Measurements from ENCODE around the gene TGFBR3.

Gene TGFBR3

DNA sequence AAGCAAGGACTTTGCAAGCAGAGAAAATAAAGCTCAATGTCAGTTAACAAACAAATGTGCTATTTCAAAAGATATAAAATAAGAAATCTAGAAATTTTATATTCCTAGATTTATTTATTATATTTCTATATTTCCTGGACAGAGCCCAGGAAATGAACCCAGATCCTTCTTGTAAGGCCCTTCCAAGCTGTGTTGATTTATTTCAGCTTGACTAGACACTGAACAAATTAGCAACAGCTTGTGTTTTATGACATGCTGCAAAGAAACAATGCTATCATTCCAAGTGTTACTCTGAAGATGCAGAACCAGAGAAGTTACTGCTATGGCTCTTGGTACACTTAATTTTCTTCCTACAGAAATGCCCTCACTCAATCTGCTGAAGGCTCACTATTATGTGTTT lies 6.2 kb downstream of the TGFBR3 start:
- Histone ChIP-seq H3K4me3 (ENCODE audit: low read depth, low read length) (no peak overlapping the region), H3K27me3 (ENCODE audit: control insufficient read depth, insufficient read depth, low read length) (peaks cover 15% of the 10 kb centered on the region), H3K4me1 (ENCODE audit: control insufficient read depth, insufficient read depth, low read length) (peaks cover 3% of the 10 kb centered on the region), H3K36me3 (ENCODE audit: control insufficient read depth, insufficient read depth, low read length) (no peaks in the 10 kb centered on the region), H3K9me3 (ENCODE audit: control insufficient read depth, insufficient read depth, low read length) (no peaks in the 10 kb centered on the region), H3K9ac (ENCODE audit: low read depth, low read length) (no peak overlapping the region)

DNA sequence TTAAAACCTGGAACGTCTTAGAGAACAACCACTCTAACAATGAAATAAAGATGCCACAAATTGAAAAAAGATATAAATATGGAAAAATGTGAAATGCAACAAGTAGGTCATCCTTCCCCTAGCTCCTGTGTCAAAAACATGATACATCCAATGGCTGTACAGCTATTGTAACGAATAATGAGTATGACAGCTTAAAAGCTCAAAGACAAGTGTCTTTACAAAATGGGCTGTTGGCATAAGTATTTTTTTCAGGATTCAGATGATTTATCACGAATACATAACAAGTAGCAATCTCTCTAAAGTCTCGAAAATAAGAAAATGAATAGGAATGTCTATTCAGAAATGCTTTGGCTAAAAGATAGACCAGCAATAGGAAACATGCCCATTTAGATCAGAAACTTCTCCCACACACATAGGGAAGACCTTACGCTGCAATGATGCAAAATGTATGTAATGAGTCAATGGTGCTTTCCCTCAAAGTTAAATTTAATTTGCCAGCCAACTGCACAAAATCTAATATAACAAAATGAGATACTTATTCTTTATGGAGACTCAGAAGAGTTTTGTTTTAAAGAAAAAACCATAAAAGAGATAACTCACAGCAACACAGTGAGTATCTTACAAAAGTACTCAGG lies 8.3 kb downstream of the TGFBR3 start:
- no peaks in the 10 kb centered on the region for H3K4me1 ChIP-seq (ENCODE audit: control insufficient read depth, insufficient read depth, low read length)
- H3K4me3 ChIP-seq (ENCODE audit: low read depth, low read length) = no peak overlapping the region
- H3K9me3 ChIP-seq (ENCODE audit: control insufficient read depth, insufficient read depth, low read length) = no peaks in the 10 kb centered on the region
- H3K36me3 ChIP-seq (ENCODE audit: control insufficient read depth, insufficient read depth, low read length) = no peaks in the 10 kb centered on the region
- H3K9ac ChIP-seq (ENCODE audit: low read depth, low read length) = no peak overlapping the region
- H3K27me3 ChIP-seq (ENCODE audit: control insufficient read depth, insufficient read depth, low read length) = no peaks in the 10 kb centered on the region

DNA sequence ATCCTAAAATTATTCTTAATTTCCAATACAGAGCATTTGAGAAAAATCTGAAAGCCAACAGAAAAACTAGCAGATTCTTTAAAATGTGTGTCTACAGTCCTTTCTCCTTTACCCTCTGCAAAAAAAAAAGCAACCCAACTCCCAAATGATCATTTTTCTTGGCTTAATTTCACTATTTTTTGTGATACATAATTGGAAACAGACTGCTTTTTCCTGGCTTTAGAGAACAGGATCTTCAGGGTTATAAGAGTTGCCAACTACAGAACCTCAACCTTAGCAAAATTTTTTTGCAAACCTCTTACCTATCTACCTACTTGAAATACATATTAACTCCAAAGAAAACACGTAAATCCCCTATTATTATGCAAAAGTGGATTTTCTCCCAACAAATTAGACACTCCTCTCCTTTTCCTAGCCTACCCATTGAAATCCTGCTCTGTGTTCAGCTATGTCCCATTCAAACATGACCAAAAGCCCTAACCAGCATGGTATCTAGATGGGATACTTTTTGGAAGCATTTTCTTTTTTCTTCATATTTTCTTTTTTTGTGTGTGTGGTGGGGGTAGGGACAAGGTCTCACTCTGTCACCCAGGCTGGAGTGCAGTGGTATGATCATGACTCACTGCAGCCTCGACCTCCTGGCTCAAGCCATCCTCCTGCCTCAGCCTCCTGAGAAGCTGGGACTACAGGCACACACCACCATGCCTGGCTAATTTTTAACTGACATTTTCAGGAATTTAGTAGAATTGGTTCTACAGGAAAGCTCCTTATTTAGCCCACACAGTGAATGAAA lies 9.0 kb downstream of the TGFBR3 start:
- no peak overlapping the region for H3K4me3 ChIP-seq (ENCODE audit: low read depth, low read length)
- H3K36me3 ChIP-seq (ENCODE audit: control insufficient read depth, insufficient read depth, low read length) = no peaks in the 10 kb centered on the region
- no peaks in the 10 kb centered on the region for H3K9me3 ChIP-seq (ENCODE audit: control insufficient read depth, insufficient read depth, low read length)
- no peak overlapping the region for H3K9ac ChIP-seq (ENCODE audit: low read depth, low read length)
- no peaks in the 10 kb centered on the region for H3K27me3 ChIP-seq (ENCODE audit: control insufficient read depth, insufficient read depth, low read length)
- peaks cover 2% of the 10 kb centered on the region for H3K4me1 ChIP-seq (ENCODE audit: control insufficient read depth, insufficient read depth, low read length)

DNA sequence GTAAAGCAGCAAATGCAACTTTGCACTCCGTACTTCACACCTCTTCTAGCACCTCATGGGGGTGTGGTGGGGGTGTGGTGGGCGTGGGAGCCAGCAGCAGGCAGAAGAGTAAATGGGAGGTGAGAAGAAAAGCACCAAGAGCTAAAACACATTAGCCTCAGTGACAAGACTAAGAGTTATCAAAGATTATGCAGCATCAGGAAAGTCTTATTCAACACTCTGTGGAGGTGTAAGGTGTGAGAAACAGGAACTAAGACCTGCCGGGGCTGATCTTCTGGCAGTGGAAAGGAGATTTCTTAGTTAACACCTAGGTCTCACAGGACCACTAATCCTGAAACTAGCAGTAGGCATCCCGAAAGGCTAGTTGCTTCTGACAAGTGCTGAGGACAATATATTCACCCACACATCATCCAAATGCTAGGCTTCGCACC lies 9.9 kb downstream of the TGFBR3 start:
- no peak overlapping the region for H3K9ac ChIP-seq (ENCODE audit: low read depth, low read length)
- H3K9me3 ChIP-seq (ENCODE audit: control insufficient read depth, insufficient read depth, low read length) = no peaks in the 10 kb centered on the region
- peaks cover 2% of the 10 kb centered on the region for H3K4me1 ChIP-seq (ENCODE audit: control insufficient read depth, insufficient read depth, low read length)
- no peaks in the 10 kb centered on the region for H3K27me3 ChIP-seq (ENCODE audit: control insufficient read depth, insufficient read depth, low read length)
- no peak overlapping the region for H3K4me3 ChIP-seq (ENCODE audit: low read depth, low read length)
- no peaks in the 10 kb centered on the region for H3K36me3 ChIP-seq (ENCODE audit: control insufficient read depth, insufficient read depth, low read length)

DNA sequence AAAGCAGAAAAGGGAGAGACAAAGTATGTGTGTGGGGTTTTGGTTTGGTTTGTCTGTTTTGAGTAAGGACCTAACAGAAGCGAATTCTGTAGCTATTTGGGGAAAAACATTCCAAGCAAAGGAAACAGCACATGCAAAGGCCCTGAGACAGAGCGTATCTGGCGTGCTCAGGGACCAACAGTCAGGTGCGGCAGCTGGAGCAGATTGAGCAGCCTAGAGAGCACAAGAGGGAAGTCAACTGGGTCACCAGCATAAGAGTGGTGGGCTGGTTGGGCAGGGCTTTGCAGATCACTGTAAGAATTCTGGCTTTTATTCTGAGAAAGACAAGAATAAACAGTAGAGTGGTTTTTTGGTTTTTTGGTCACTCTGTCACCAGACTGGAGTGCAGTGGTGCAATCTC lies 11.8 kb downstream of the TGFBR3 start:
- no peak overlapping the region for H3K4me3 ChIP-seq (ENCODE audit: low read depth, low read length)
- no peaks in the 10 kb centered on the region for H3K27me3 ChIP-seq (ENCODE audit: control insufficient read depth, insufficient read depth, low read length)
- H3K4me1 ChIP-seq (ENCODE audit: control insufficient read depth, insufficient read depth, low read length) = peaks cover 2% of the 10 kb centered on the region
- no peaks in the 10 kb centered on the region for H3K9me3 ChIP-seq (ENCODE audit: control insufficient read depth, insufficient read depth, low read length)
- H3K36me3 ChIP-seq (ENCODE audit: control insufficient read depth, insufficient read depth, low read length) = no peaks in the 10 kb centered on the region
- no peak overlapping the region for H3K9ac ChIP-seq (ENCODE audit: low read depth, low read length)

DNA sequence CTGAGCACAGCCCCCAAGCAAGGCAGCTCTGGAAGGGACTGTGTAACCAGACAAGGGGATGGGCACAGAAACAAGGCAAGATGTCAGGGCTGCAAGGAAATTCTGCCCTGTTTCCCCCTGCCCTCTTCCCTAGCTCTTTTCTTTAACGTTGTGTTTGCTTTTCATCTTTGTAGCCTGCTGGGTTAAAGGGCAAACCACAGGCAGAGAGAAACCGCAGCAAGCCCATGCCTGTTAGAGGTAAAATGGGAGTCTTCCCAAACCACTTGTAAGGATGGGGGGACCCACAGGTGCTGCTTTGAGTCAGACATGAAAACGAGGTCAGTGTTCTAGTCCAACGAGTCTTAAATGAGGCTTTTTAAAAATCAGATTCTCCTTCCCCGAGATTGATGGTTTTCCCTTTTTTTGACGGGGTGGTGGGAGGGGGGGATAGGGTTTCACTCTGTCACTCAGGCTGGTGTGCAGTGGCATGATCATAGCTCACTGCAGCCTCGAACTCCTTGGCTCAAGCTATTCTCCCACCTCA lies 13.3 kb downstream of the TGFBR3 start:
- Histone ChIP-seq H3K4me3 (ENCODE audit: low read depth, low read length) (no peak overlapping the region), H3K36me3 (ENCODE audit: control insufficient read depth, insufficient read depth, low read length) (no peaks in the 10 kb centered on the region), H3K9ac (ENCODE audit: low read depth, low read length) (no peak overlapping the region), H3K27me3 (ENCODE audit: control insufficient read depth, insufficient read depth, low read length) (no peaks in the 10 kb centered on the region), H3K9me3 (ENCODE audit: control insufficient read depth, insufficient read depth, low read length) (no peaks in the 10 kb centered on the region), H3K4me1 (ENCODE audit: control insufficient read depth, insufficient read depth, low read length) (peaks cover 2% of the 10 kb centered on the region)

DNA sequence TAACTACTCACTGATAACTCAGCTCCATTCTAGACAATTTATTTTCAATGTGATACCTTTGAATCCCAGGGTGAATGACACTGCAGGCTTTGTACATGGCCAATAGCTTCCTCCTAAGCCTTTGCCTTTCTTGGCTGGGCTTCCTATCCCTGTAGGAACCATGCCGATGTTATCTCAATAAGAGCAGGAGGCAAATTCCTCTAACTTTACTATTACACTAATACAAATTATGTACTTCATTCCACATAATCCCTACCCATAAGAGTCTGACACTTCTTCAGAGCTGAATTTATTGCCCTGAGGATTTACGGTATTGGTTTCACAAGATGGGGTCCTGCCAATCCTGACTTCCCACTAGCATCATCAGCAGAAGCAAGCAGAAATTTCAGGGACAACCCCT lies 14.0 kb downstream of the TGFBR3 start:
- Histone ChIP-seq H3K9me3 (ENCODE audit: control insufficient read depth, insufficient read depth, low read length) (no peaks in the 10 kb centered on the region), H3K4me3 (ENCODE audit: low read depth, low read length) (no peak overlapping the region), H3K4me1 (ENCODE audit: control insufficient read depth, insufficient read depth, low read length) (peaks cover 2% of the 10 kb centered on the region), H3K27me3 (ENCODE audit: control insufficient read depth, insufficient read depth, low read length) (no peaks in the 10 kb centered on the region), H3K9ac (ENCODE audit: low read depth, low read length) (no peak overlapping the region), H3K36me3 (ENCODE audit: control insufficient read depth, insufficient read depth, low read length) (no peaks in the 10 kb centered on the region)

DNA sequence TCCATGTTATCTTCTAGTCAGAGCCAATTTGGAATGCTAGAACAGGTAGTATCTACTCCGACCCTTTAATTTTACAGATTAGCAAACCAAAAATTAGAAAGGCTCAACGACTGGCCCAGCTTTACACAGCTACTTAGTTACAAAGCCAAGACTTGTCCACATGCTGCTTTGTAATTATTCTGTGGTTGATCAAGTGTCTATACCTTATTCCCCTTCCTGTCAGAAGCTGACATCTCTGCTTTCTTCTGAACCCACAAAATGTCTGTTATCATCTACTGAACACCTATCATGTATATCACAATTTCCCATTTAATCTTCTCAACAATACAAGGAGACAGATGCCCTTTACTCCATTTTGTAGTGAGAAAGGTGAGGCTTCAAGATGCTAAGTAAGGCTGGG lies 15.6 kb downstream of the TGFBR3 start:
- H3K9me3 ChIP-seq (ENCODE audit: control insufficient read depth, insufficient read depth, low read length) = no peaks in the 10 kb centered on the region
- H3K9ac ChIP-seq (ENCODE audit: low read depth, low read length) = no peak overlapping the region
- H3K4me1 ChIP-seq (ENCODE audit: control insufficient read depth, insufficient read depth, low read length) = peaks cover 2% of the 10 kb centered on the region
- H3K36me3 ChIP-seq (ENCODE audit: control insufficient read depth, insufficient read depth, low read length) = no peaks in the 10 kb centered on the region
- H3K4me3 ChIP-seq (ENCODE audit: low read depth, low read length) = no peak overlapping the region
- H3K27me3 ChIP-seq (ENCODE audit: control insufficient read depth, insufficient read depth, low read length) = no peaks in the 10 kb centered on the region

DNA sequence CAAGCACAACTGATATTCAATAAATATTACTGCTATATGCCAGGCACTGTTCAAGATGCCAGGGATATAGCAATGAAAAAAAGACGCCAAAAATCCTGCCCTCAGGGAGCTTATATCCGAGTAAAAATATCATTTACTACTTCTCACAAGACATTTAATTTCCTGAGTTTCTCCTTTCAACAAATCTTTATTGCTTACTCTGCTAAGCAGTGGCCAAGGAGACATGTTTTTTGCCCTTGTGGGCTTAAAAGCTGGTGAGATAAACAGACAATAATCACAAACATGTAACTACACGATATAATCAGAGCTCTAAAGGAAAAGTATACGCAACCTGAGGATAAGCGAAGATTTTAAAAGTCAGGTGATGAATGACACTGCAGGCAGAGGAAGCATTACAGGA lies 19.5 kb downstream of the TGFBR3 start:
- Histone ChIP-seq H3K9me3 (ENCODE audit: control insufficient read depth, insufficient read depth, low read length) (no peaks in the 10 kb centered on the region), H3K9ac (ENCODE audit: low read depth, low read length) (no peak overlapping the region), H3K4me3 (ENCODE audit: low read depth, low read length) (no peak overlapping the region), H3K36me3 (ENCODE audit: control insufficient read depth, insufficient read depth, low read length) (no peaks in the 10 kb centered on the region), H3K4me1 (ENCODE audit: control insufficient read depth, insufficient read depth, low read length) (no peaks in the 10 kb centered on the region), H3K27me3 (ENCODE audit: control insufficient read depth, insufficient read depth, low read length) (no peaks in the 10 kb centered on the region)

DNA sequence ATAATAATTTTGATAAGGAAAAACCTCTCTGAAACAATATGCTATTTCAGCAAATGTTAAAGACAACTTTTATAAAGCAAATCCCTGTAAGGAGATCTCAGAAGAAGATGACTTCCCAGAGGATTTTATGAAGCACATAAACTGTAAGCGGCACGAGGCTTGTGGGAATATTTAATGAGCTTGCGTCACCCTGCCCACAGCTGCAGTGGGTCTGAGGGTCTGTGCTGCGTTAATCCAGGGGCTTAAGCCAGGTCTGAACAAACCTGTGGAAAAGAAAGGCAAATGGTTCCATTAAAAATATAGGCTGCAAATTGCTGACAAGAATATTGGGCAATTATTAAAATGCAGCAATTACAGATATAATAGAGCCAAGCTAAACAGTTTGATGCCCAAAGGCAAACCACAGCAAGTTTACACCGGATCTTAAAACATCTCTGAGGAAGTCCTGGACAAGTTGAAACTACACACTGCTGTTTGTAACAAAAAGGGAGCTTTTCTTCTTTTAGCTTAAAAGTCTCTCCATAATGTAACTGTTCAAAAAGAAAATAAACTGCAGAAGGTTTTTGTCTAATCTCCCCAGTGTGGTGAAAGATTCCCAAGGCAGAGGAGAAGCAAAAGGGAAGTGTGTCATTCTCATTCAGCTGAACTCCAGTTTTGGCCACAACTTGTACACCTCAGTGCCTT lies 21.8 kb downstream of the TGFBR3 start:
- H3K27me3 ChIP-seq (ENCODE audit: control insufficient read depth, insufficient read depth, low read length) = no peaks in the 10 kb centered on the region
- no peak overlapping the region for H3K9ac ChIP-seq (ENCODE audit: low read depth, low read length)
- no peak overlapping the region for H3K4me3 ChIP-seq (ENCODE audit: low read depth, low read length)
- H3K36me3 ChIP-seq (ENCODE audit: control insufficient read depth, insufficient read depth, low read length) = no peaks in the 10 kb centered on the region
- no peaks in the 10 kb centered on the region for H3K9me3 ChIP-seq (ENCODE audit: control insufficient read depth, insufficient read depth, low read length)
- no peaks in the 10 kb centered on the region for H3K4me1 ChIP-seq (ENCODE audit: control insufficient read depth, insufficient read depth, low read length)

DNA sequence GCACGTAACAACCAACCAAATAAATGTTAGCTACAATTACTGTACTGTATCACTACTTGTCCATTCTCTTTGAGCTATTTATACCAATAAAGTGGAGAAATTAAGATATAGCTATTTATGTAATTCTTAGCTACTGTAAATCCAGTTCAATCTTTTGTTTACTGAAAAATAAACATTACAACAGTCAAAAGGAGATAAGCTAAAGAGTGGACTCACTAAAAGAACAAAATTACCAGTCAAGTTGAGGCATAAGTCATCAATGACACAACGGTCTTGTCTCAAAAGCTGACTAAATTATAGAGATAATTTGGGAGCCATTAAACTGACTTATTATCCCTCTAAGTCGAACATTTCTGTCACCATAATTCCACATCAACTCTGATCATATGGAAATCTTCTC lies 22.5 kb downstream of the TGFBR3 start:
- H3K9me3 ChIP-seq (ENCODE audit: control insufficient read depth, insufficient read depth, low read length) = no peaks in the 10 kb centered on the region
- H3K4me1 ChIP-seq (ENCODE audit: control insufficient read depth, insufficient read depth, low read length) = no peaks in the 10 kb centered on the region
- H3K27me3 ChIP-seq (ENCODE audit: control insufficient read depth, insufficient read depth, low read length) = no peaks in the 10 kb centered on the region
- H3K9ac ChIP-seq (ENCODE audit: low read depth, low read length) = no peak overlapping the region
- H3K4me3 ChIP-seq (ENCODE audit: low read depth, low read length) = no peak overlapping the region
- no peaks in the 10 kb centered on the region for H3K36me3 ChIP-seq (ENCODE audit: control insufficient read depth, insufficient read depth, low read length)

DNA sequence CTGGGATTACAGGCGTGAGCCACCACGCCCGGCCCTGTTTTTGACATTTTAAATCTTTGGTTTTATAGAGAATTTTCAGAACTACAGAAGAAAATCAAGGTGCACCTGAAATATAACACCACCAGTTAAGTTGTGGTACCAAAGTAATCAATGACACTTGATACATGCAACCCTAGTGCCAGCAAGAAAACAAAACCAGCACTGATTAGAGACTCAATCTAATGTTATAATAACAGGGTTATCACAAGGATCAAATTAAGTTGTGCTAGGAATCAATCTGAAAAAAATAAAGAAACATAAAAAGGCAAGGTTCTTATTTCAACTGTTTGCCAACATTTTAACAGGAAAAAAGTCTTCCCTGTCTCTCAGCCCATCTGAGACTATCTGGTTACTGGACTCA lies 23.8 kb downstream of the TGFBR3 start:
- H3K9me3 ChIP-seq (ENCODE audit: control insufficient read depth, insufficient read depth, low read length) = no peaks in the 10 kb centered on the region
- H3K36me3 ChIP-seq (ENCODE audit: control insufficient read depth, insufficient read depth, low read length) = no peaks in the 10 kb centered on the region
- H3K4me3 ChIP-seq (ENCODE audit: low read depth, low read length) = no peak overlapping the region
- no peak overlapping the region for H3K9ac ChIP-seq (ENCODE audit: low read depth, low read length)
- no peaks in the 10 kb centered on the region for H3K4me1 ChIP-seq (ENCODE audit: control insufficient read depth, insufficient read depth, low read length)
- no peaks in the 10 kb centered on the region for H3K27me3 ChIP-seq (ENCODE audit: control insufficient read depth, insufficient read depth, low read length)

All from iPS-15b (cell line).